A673 (cell line): ENCODE data around the gene CETP. TPM values are rescaled to one million over a fixed set of nuclear protein-coding genes. Genes with fewer than 3 reads are reported as not detected.

Source experiments
- BruUV-seq: library from RNA; stranded (reverse); fragments of 400-500 nt; replicated peaks from 2 replicates; lab custom pipeline; 2021; lab: Mats Ljungman, UMichigan
- CTCF ChIA-PET: fragments of 300-600 bp; sonication (Branson Sonifier 250); formaldehyde crosslinking; loops from one replicate; lab custom pipeline; 2022; ENCODE audit warnings: antibody characterized with exemption; lab: Charles Lee
- POLR2A ChIA-PET: fragments of 300-600 bp; sonication (Branson Sonifier 250); formaldehyde crosslinking; loops from one replicate; lab custom pipeline; 2022; ENCODE audit warnings: antibody characterized with exemption; ENCODE audit not compliant: low non-redundant PET; lab: Charles Lee
- DNase-seq: peaks from one replicate; pipeline ENCODE4 v3.0.0-alpha.2; 2015; ENCODE audit warnings: low spot score
- H3K27ac ChIP-seq: fragments of 200-600 bp; sonication (generic); 2 replicates; pipeline ENCODE4 v1.5.1; 2016; ENCODE audit warnings: mixed run types, low read depth, mild to moderate bottlenecking, mixed read lengths, antibody characterized with exemption, low read length; ENCODE audit not compliant: poor library complexity, severe bottlenecking
- H3K27me3 ChIP-seq: fragments of 200-600 bp; sonication (generic); replicated peaks from 2 replicates; pipeline ENCODE4 v1.6.1; 2017; ENCODE audit warnings: mixed run types, low read depth, mild to moderate bottlenecking, mixed read lengths, antibody characterized with exemption, low read length; ENCODE audit not compliant: insufficient read depth, poor library complexity
- H3K36me3 ChIP-seq: fragments of 200-600 bp; sonication (generic); 2 replicates; pipeline ENCODE4 v1.6.1; 2016; ENCODE audit warnings: mixed run types, mild to moderate bottlenecking, mixed read lengths, antibody characterized with exemption, low read length; ENCODE audit not compliant: insufficient read depth, poor library complexity, severe bottlenecking
- H3K4me1 ChIP-seq: fragments of 200-600 bp; sonication (generic); 2 replicates; pipeline ENCODE4 v1.6.1; 2017; ENCODE audit warnings: mixed run types, mild to moderate bottlenecking, mixed read lengths, antibody characterized with exemption, low read length; ENCODE audit not compliant: insufficient read depth, poor library complexity, severe bottlenecking
- H3K4me3 ChIP-seq: fragments of 200-600 bp; sonication (generic); 2 replicates; pipeline ENCODE4 v1.5.1; 2016; ENCODE audit warnings: low read depth, mixed run types, mild to moderate bottlenecking, mixed read lengths, low read length; ENCODE audit not compliant: poor library complexity, severe bottlenecking
- H3K9me3 ChIP-seq: fragments of 200-600 bp; sonication (generic); 2 replicates; pipeline ENCODE4 v1.6.1; 2016; ENCODE audit warnings: mixed run types, low read depth, mild to moderate bottlenecking, mixed read lengths, antibody characterized with exemption, low read length; ENCODE audit not compliant: poor library complexity, severe bottlenecking
- CTCF ChIP-seq: fragments of 300-800, 200-600 bp; sonication (generic); conservative IDR thresholded peaks from 2 replicates; pipeline ENCODE4 v1.5.1; 2017; ENCODE audit warnings: low read depth, mild to moderate bottlenecking, antibody characterized with exemption, low read length, moderate library complexity, mixed read lengths
- EZH2 ChIP-seq: fragments of 200-600 bp; sonication (generic); IDR thresholded peaks from 2 replicates; pipeline ENCODE4 v1.6.1; 2017; ENCODE audit warnings: borderline replicate concordance, low read depth, mild to moderate bottlenecking, mixed read lengths, antibody characterized with exemption, low read length; ENCODE audit not compliant: poor library complexity, severe bottlenecking
- intact Hi-C: fragments of 100-400 bp; cut with micrococcal nuclease; formaldehyde crosslinking; loops from one replicate; pipeline ENCODE4 v1.10.0; 2022; ENCODE audit not compliant: unreplicated experiment
- total RNA-seq: library from RNA; stranded (reverse); gene quantifications from 2 replicates; pipeline ENCODE4 v1.2.3, GENCODE V29; 2021

Gene CETP
- total RNA-seq, 1 experiment from 2014 or later = not detected

- Histone ChIP-seq H3K4me3 (no peak overlapping the region), H3K36me3 (no peaks in the 10 kb centered on the region), H3K9me3 (no peaks in the 10 kb centered on the region), H3K27ac (no peak overlapping the region), H3K27me3 (no peaks in the 10 kb centered on the region), H3K4me1 (no peaks in the 10 kb centered on the region)
- no TSS peak for BruUV-seq
- no peak for DNase-seq
- TF ChIP-seq EZH2 (no peak), CTCF (no peak)
- intact Hi-C loops = no loop called here
- ChIA-PET POLR2A (no interaction called here), CTCF (no interaction called here)
Observed at GRCh38 chr16:57007050-57007449, 45.3 kb downstream of the CETP start.

GRCh38 chr16:57007530-57007929 is 45.8 kb downstream of the CETP start:
- intact Hi-C loops = no loop called here
- no TSS peak for BruUV-seq
- Histone ChIP-seq H3K9me3 (no peaks in the 10 kb centered on the region), H3K4me1 (no peaks in the 10 kb centered on the region), H3K4me3 (no peak overlapping the region), H3K27me3 (no peaks in the 10 kb centered on the region), H3K36me3 (no peaks in the 10 kb centered on the region), H3K27ac (no peak overlapping the region)
- TF ChIP-seq EZH2 (no peak), CTCF (no peak)
- POLR2A ChIA-PET = no interaction called here
- no peak for DNase-seq
- CTCF ChIA-PET = no interaction called here

- no peaks in the 10 kb centered on the region for H3K36me3 ChIP-seq
- H3K27ac ChIP-seq = no peak overlapping the region
- TF ChIP-seq CTCF (no peak), EZH2 (no peak)
- CTCF ChIA-PET = no interaction called here
- no TSS peak for BruUV-seq
- no peaks in the 10 kb centered on the region for H3K9me3 ChIP-seq
- no peaks in the 10 kb centered on the region for H3K4me1 ChIP-seq
- intact Hi-C loops = no loop called here
- POLR2A ChIA-PET = no interaction called here
- H3K27me3 ChIP-seq = no peaks in the 10 kb centered on the region
- no peak for DNase-seq
- no peak overlapping the region for H3K4me3 ChIP-seq
Observed at GRCh38 chr16:57008440-57008839, 46.7 kb downstream of the CETP start.
